Immature natural killer cell (primary cell): ENCODE data around the gene TAS2R31. TPM values are rescaled to one million over a fixed set of nuclear protein-coding genes. Genes with fewer than 3 reads are reported as not detected.
"Not testable (repeated sequence)": the region's sequence is repeated elsewhere in the genome, so short reads cannot be mapped to it uniquely, and the experiment has no call there.

Experiments
- DNase-seq, 3 donors: peaks; one replicate each; pipeline ENCODE4 v3.0.0; 2022; ENCODE audit warnings: mixed read lengths in 1 of 3
- H3K27ac Mint-ChIP-seq, 6 donors: one replicate each; pipeline ENCODE4 v1.8.0; 2020; ENCODE audit warnings: mixed read lengths in 6 of 6, mild to moderate bottlenecking in 5 of 6, inconsistent platforms in 4 of 6, moderate library complexity in 3 of 6
- H3K27me3 Mint-ChIP-seq, 3 donors: one replicate each; pipeline ENCODE4 v1.8.0; 2020 to 2021; ENCODE audit warnings: low read depth in 3 of 3, mild to moderate bottlenecking in 3 of 3, mixed read lengths in 3 of 3, moderate library complexity in 3 of 3, inconsistent platforms in 1 of 3
- H3K36me3 Mint-ChIP-seq, 3 donors: one replicate each; pipeline ENCODE4 v1.8.0; 2020; ENCODE audit warnings: mixed read lengths in 3 of 3, inconsistent platforms in 2 of 3, mild to moderate bottlenecking in 2 of 3
- H3K4me1 Mint-ChIP-seq, 2 donors: one replicate each; pipeline ENCODE4 v1.8.0; 2020; ENCODE audit warnings: inconsistent platforms in 2 of 2, mild to moderate bottlenecking in 2 of 2, mixed read lengths in 2 of 2, moderate library complexity in 1 of 2
- H3K4me3 Mint-ChIP-seq, 5 donors: one replicate each; pipeline ENCODE4 v1.8.0; 2020; ENCODE audit warnings: mild to moderate bottlenecking in 5 of 5, mixed read lengths in 5 of 5, inconsistent platforms in 3 of 5, moderate library complexity in 3 of 5
- H3K9me3 Mint-ChIP-seq, 6 donors: one replicate each; pipeline ENCODE4 v1.8.0; 2020; ENCODE audit warnings: mild to moderate bottlenecking in 6 of 6, mixed read lengths in 6 of 6, inconsistent platforms in 4 of 6, moderate library complexity in 3 of 6
- polyA plus RNA-seq, 3 donors: library from polyadenylated mRNA; unstranded; fragments of 300-500 nt; fragmentation: Illumina TruSeq; gene quantifications; one replicate each; pipeline ENCODE4 v1.2.3, GENCODE V29; 2021

TAS2R31 gene
- polyA plus RNA-seq, 3 donors from 2014 or later, result not detected

GRCh38 chr12:11039171-11039570 is 8.0 kb upstream of the TAS2R31 start:
- DNase-seq, result no peak

GRCh38 chr12:11033959-11034358 is 2.8 kb upstream of the TAS2R31 start:
- not testable (repeated sequence) for H3K27ac Mint-ChIP-seq, H3K27me3 Mint-ChIP-seq, DNase-seq, H3K4me3 Mint-ChIP-seq, H3K9me3 Mint-ChIP-seq
- Mint-ChIP-seq H3K36me3 (peaks cover 7 to 16% (median 13%) of the 10 kb centered on the region in 3 donors), H3K4me1 (peaks cover 0 to 26% of the 10 kb centered on the region in 2 donors)

More at GRCh38 chr12:11039171-11039570, 8.0 kb upstream of the TAS2R31 start:
- no peak overlapping the region for H3K4me3 Mint-ChIP-seq
- no peak overlapping the region for H3K27ac Mint-ChIP-seq
- H3K36me3 Mint-ChIP-seq, result peaks cover 3 to 37% (median 24%) of the 10 kb centered on the region in 3 donors
- H3K4me1 Mint-ChIP-seq, result peaks cover 6 to 34% of the 10 kb centered on the region in 2 donors
- H3K9me3 Mint-ChIP-seq, result no peaks in the 10 kb centered on the region
- H3K27me3 Mint-ChIP-seq, result no peaks in the 10 kb centered on the region

- Mint-ChIP-seq H3K27me3 (no peaks in the 10 kb centered on the region), H3K27ac (no peak overlapping the region), H3K4me1 (peaks cover 0 to 29% of the 10 kb centered on the region in 2 donors), H3K36me3 (peaks cover 8 to 23% (median 9%) of the 10 kb centered on the region in 3 donors), H3K9me3 (peaks cover 0 to 7% (median 3%) of the 10 kb centered on the region in 6 donors), H3K4me3 (no peak overlapping the region)
- no peak for DNase-seq
Observed at GRCh38 chr12:11026118-11026517, 5.1 kb downstream of the TAS2R31 start.

GRCh38 chr12:11023387-11023786 is 7.8 kb downstream of the TAS2R31 start:
- no peak overlapping the region for H3K4me3 Mint-ChIP-seq
- H3K4me1 Mint-ChIP-seq, result peaks cover 0 to 17% of the 10 kb centered on the region in 2 donors
- no peak overlapping the region for H3K27ac Mint-ChIP-seq
- no peak for DNase-seq
- H3K27me3 Mint-ChIP-seq, result peaks cover 0 to 3% (median 0%) of the 10 kb centered on the region in 3 donors
- peaks cover 0 to 7% (median 3%) of the 10 kb centered on the region in 6 donors for H3K9me3 Mint-ChIP-seq
- H3K36me3 Mint-ChIP-seq, result peaks cover 8 to 19% (median 9%) of the 10 kb centered on the region in 3 donors

- Mint-ChIP-seq H3K27me3 (peaks cover 0 to 3% (median 0%) of the 10 kb centered on the region in 3 donors), H3K4me1 (peaks cover 0 to 17% of the 10 kb centered on the region in 2 donors), H3K27ac (no peak within 1 kb of the TSS), H3K9me3 (peaks cover 0 to 7% (median 3%) of the 10 kb centered on the region in 6 donors), H3K36me3 (peaks cover 8 to 17% (median 9%) of the 10 kb centered on the region in 3 donors), H3K4me3 (no peak within 1 kb of the TSS)
- no peak for DNase-seq
Observed at GRCh38 chr12:11022520-11022919, 8.7 kb downstream of the TAS2R31 start, which contains the start of gene TAS2R19. TAS2R19 (minus strand) TSS chr12:11022620; CDS start chr12:11022571, 49 bp downstream.

- Mint-ChIP-seq H3K9me3 (no peaks in the 10 kb centered on the region), H3K4me3 (no peak overlapping the region), H3K4me1 (peaks cover 0 to 18% of the 10 kb centered on the region in 2 donors), H3K36me3 (peaks cover 0 to 3% (median 0%) of the 10 kb centered on the region in 3 donors), H3K27ac (no peak overlapping the region), H3K27me3 (peaks cover 0 to 3% (median 0%) of the 10 kb centered on the region in 3 donors)
- no peak for DNase-seq
Observed at GRCh38 chr12:11016937-11017336, 14.3 kb downstream of the TAS2R31 start.

GRCh38 chr12:11015775-11016430 is 15.3 kb downstream of the TAS2R31 start:
- Mint-ChIP-seq H3K4me1 (peaks cover 0 to 18% of the 10 kb centered on the region in 2 donors), H3K27ac (no peak overlapping the region), H3K4me3 (no peak overlapping the region), H3K36me3 (no peaks in the 10 kb centered on the region), H3K9me3 (no peaks in the 10 kb centered on the region), H3K27me3 (peaks cover 0 to 3% (median 0%) of the 10 kb centered on the region in 3 donors)
- DNase-seq, result no peak

GRCh38 chr12:11014234-11014633 is 17.0 kb downstream of the TAS2R31 start:
- Mint-ChIP-seq H3K27ac (no peak overlapping the region), H3K9me3 (no peaks in the 10 kb centered on the region), H3K4me1 (peaks cover 0 to 15% of the 10 kb centered on the region in 2 donors), H3K36me3 (no peaks in the 10 kb centered on the region), H3K4me3 (no peak overlapping the region), H3K27me3 (peaks cover 0 to 3% (median 0%) of the 10 kb centered on the region in 3 donors)
- DNase-seq, result no peak

- H3K4me1 Mint-ChIP-seq, result peaks cover 0 to 4% of the 10 kb centered on the region in 2 donors
- H3K4me3 Mint-ChIP-seq, result no peak overlapping the region
- H3K36me3 Mint-ChIP-seq, result peaks cover 0 to 9% (median 8%) of the 10 kb centered on the region in 3 donors
- no peak for DNase-seq
- H3K9me3 Mint-ChIP-seq, result no peaks in the 10 kb centered on the region
- no peaks in the 10 kb centered on the region for H3K27me3 Mint-ChIP-seq
- H3K27ac Mint-ChIP-seq, result no peak overlapping the region
Observed at GRCh38 chr12:11007608-11008007, 23.6 kb downstream of the TAS2R31 start.

GRCh38 chr12:10998204-10998603 is 33.0 kb downstream of the TAS2R31 start, which contains the start of gene TAS2R20:
TAS2R20 (minus strand) TSS chr12:10998304; CDS start chr12:10997875, 429 bp downstream.
- Mint-ChIP-seq H3K9me3 (peaks cover 0 to 1% (median 0%) of the 10 kb centered on the region in 6 donors), H3K4me1 (no peaks in the 10 kb centered on the region), H3K27me3 (no peaks in the 10 kb centered on the region), H3K4me3 (no peak within 1 kb of the TSS), H3K27ac (no peak within 1 kb of the TSS), H3K36me3 (peaks cover 0 to 16% (median 13%) of the 10 kb centered on the region in 3 donors)
- DNase-seq, result no peak

GRCh38 chr12:10994307-10994706 is 36.9 kb downstream of the TAS2R31 start:
- Mint-ChIP-seq H3K36me3 (peaks cover 16 to 26% (median 19%) of the 10 kb centered on the region in 3 donors), H3K27ac (no peak overlapping the region), H3K27me3 (peaks cover 0 to 4% (median 2%) of the 10 kb centered on the region in 3 donors), H3K4me3 (no peak overlapping the region), H3K9me3 (no peaks in the 10 kb centered on the region), H3K4me1 (no peaks in the 10 kb centered on the region)
- DNase-seq, result no peak

GRCh38 chr12:10989107-10989506 is 42.1 kb downstream of the TAS2R31 start:
- no peak for DNase-seq
- peaks cover 0 to 2% (median 0%) of the 10 kb centered on the region in 6 donors for H3K9me3 Mint-ChIP-seq
- H3K4me1 Mint-ChIP-seq, result peaks cover 0 to under 1% of the 10 kb centered on the region in 2 donors
- peaks cover 16 to 24% (median 17%) of the 10 kb centered on the region in 3 donors for H3K36me3 Mint-ChIP-seq
- H3K27me3 Mint-ChIP-seq, result peaks cover 4 to 19% (median 11%) of the 10 kb centered on the region in 3 donors
- H3K4me3 Mint-ChIP-seq, result no peak overlapping the region
- H3K27ac Mint-ChIP-seq, result no peak overlapping the region

- no peak for DNase-seq
- Mint-ChIP-seq H3K27ac (no peak within 1 kb of the TSS), H3K4me3 (no peak within 1 kb of the TSS), H3K9me3 (peaks cover 0 to 2% (median 0%) of the 10 kb centered on the region in 6 donors), H3K4me1 (peaks cover 18 to 23% of the 10 kb centered on the region in 2 donors), H3K36me3 (peaks cover 16 to 24% (median 17%) of the 10 kb centered on the region in 3 donors), H3K27me3 (peaks cover 4 to 27% (median 23%) of the 10 kb centered on the region in 3 donors)
Observed at GRCh38 chr12:10986812-10987211, 44.4 kb downstream of the TAS2R31 start, which contains the start of gene TAS2R50. TAS2R50 (minus strand) TSS chr12:10986912; CDS start chr12:10986860, 52 bp downstream.

- peak; percentile 60 to 79 (median 78) for DNase-seq
- Mint-ChIP-seq H3K27ac (peak overlapping the region in 1 of 6 donors; percentile 15), H3K36me3 (peaks cover 0 to 18% (median 5%) of the 10 kb centered on the region in 3 donors), H3K4me3 (peak overlapping the region; percentile 3 to 57 (median 47)), H3K9me3 (peaks cover 0 to under 1% (median 0%) of the 10 kb centered on the region in 6 donors), H3K27me3 (peaks cover 16 to 35% (median 30%) of the 10 kb centered on the region in 3 donors), H3K4me1 (peaks cover 20 to 30% of the 10 kb centered on the region in 2 donors)
Observed at GRCh38 chr12:10982244-10982643, 49.0 kb downstream of the TAS2R31 start.
